ENCODE data around the gene SH3PXD2B. TPM values are rescaled to one million over a fixed set of nuclear protein-coding genes. Genes with fewer than 3 reads are reported as not detected.
"Not testable (repeated sequence)": the region's sequence is repeated elsewhere in the genome, so short reads cannot be mapped to it uniquely, and the experiment has no call there.

The SH3PXD2B gene
- total and polyA plus RNA-seq, 2 donors (not counting 1 experiment from before 2014, with no cell fraction given) = 12.6 to 21.1 TPM

DNA sequence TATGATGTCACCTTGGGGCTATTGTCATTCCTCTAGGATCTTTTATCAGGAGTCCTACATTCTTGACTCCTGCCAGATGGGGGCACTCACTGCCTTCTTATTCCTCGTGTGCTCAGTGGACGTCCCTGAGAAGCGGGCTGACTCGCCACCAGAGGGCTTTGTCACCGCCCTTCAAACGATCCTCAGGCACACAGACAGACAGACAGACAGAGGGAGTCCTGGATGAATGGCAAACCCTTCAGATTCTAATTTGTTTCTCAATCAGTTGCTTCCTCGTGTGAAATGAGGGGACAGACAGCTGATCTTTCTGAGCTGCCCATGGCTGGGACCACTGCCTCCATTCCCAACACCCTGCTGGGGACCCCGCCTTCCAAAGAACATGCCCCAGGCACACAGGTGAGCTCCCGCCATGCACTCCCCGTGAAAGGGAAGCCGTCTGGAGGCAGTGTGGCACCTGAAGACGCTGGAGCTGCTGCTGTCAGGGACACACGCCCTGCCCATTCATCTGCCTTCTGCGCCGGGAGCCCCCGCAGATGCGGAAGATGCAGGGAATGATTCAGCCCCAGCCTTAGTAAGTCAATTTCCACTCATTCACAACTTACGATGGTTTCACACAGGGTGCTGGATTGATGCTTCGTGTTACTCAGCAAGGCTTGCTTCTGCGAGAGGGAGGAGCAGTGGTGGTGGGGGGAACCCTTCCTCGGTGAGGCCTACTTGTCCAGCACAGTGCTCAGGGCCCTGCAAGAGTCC is 24.9 kb upstream of the SH3PXD2B start:
- Histone ChIP-seq H3K36me3 (ENCODE audit: control insufficient read depth, insufficient read depth, low read length) (no peaks in the 10 kb centered on the region), H3K9ac (ENCODE audit: insufficient read depth, low read length) (no peak overlapping the region), H3K79me2 (ENCODE audit: control insufficient read depth, insufficient read depth, low read length) (no peaks in the 10 kb centered on the region), H3K27me3 (ENCODE audit: control insufficient read depth, insufficient read depth, low read length) (peaks cover 3% of the 10 kb centered on the region), H3K4me3 (replicated peaks in 1 of 4; ENCODE audit: control extremely low read depth in 1 of 4, insufficient read depth in 1 of 4, low read depth in 3 of 4, low read length in 4 of 4) (no peak overlapping the region), H2AFZ (ENCODE audit: low read length) (no peak overlapping the region), H3K4me2 (ENCODE audit: extremely low read depth, insufficient read depth, low read length) (no peak overlapping the region), H3K9me3 (ENCODE audit: control insufficient read depth, insufficient read depth, low read depth, low read length) (no peaks in the 10 kb centered on the region), H4K20me1 (ENCODE audit: control insufficient read depth, extremely low read depth, insufficient read depth, low read length) (no peaks in the 10 kb centered on the region), H3K27ac (ENCODE audit: insufficient read depth, low read length) (no peak overlapping the region), H3K4me1 (ENCODE audit: control insufficient read depth, extremely low read depth, insufficient read depth, low read length) (no peaks in the 10 kb centered on the region)
- peak; percentile 81 to 91 for DNase-seq (ENCODE audit: low read depth in 2 of 2)
- TF ChIP-seq EZH2 (IDR thresholded peaks at IDR 0.05; ENCODE audit: low read length, missing control alignments) (no peak), CTCF (conservative IDR thresholded peaks at IDR 0.05 in 1 of 2, IDR thresholded peaks at IDR 0.05 in 1 of 2; ENCODE audit: low read depth in 1 of 2, low read length in 2 of 2) (peak; percentile 82 to 85)

GRCh38 chr5:172478695-172479033 is 24.3 kb upstream of the SH3PXD2B start:
- H3K4me3 ChIP-seq (replicated peaks in 1 of 4; ENCODE audit: control extremely low read depth in 1 of 4, insufficient read depth in 1 of 4, low read depth in 3 of 4, low read length in 4 of 4); H3K27ac ChIP-seq (ENCODE audit: insufficient read depth, low read length); H3K9ac ChIP-seq (ENCODE audit: insufficient read depth, low read length); H2AFZ ChIP-seq (ENCODE audit: low read length); H3K27me3 ChIP-seq (ENCODE audit: control insufficient read depth, insufficient read depth, low read length); H3K9me3 ChIP-seq (ENCODE audit: control insufficient read depth, insufficient read depth, low read depth, low read length); DNase-seq (ENCODE audit: low read depth in 2 of 2); H3K79me2 ChIP-seq (ENCODE audit: control insufficient read depth, insufficient read depth, low read length); H3K4me2 ChIP-seq (ENCODE audit: extremely low read depth, insufficient read depth, low read length); H3K36me3 ChIP-seq (ENCODE audit: control insufficient read depth, insufficient read depth, low read length); H4K20me1 ChIP-seq (ENCODE audit: control insufficient read depth, extremely low read depth, insufficient read depth, low read length); H3K4me1 ChIP-seq (ENCODE audit: control insufficient read depth, extremely low read depth, insufficient read depth, low read length): not testable (repeated sequence)

- DNase-seq (ENCODE audit: low read depth in 2 of 2) = peak in 1 of 2 donors; percentile 28
- no peak overlapping the region for H2AFZ ChIP-seq (ENCODE audit: low read length)
- TF ChIP-seq EZH2 (IDR thresholded peaks at IDR 0.05; ENCODE audit: low read length, missing control alignments) (no peak), CTCF (conservative IDR thresholded peaks at IDR 0.05 in 1 of 2, IDR thresholded peaks at IDR 0.05 in 1 of 2; ENCODE audit: low read depth in 1 of 2, low read length in 2 of 2) (no peak)
Observed at GRCh38 chr5:172478256-172478655, 23.9 kb upstream of the SH3PXD2B start.

More at GRCh38 chr5:172478256-172478655, 23.9 kb upstream of the SH3PXD2B start:
- no peaks in the 10 kb centered on the region for H4K20me1 ChIP-seq (ENCODE audit: control insufficient read depth, extremely low read depth, insufficient read depth, low read length)
- no peaks in the 10 kb centered on the region for H3K9me3 ChIP-seq (ENCODE audit: control insufficient read depth, insufficient read depth, low read depth, low read length)
- no peaks in the 10 kb centered on the region for H3K4me1 ChIP-seq (ENCODE audit: control insufficient read depth, extremely low read depth, insufficient read depth, low read length)
- no peak overlapping the region for H3K4me3 ChIP-seq (replicated peaks in 1 of 4; ENCODE audit: control extremely low read depth in 1 of 4, insufficient read depth in 1 of 4, low read depth in 3 of 4, low read length in 4 of 4)
- no peaks in the 10 kb centered on the region for H3K79me2 ChIP-seq (ENCODE audit: control insufficient read depth, insufficient read depth, low read length)
- H3K27ac ChIP-seq (ENCODE audit: insufficient read depth, low read length) = no peak overlapping the region
- H3K27me3 ChIP-seq (ENCODE audit: control insufficient read depth, insufficient read depth, low read length) = peaks cover 3% of the 10 kb centered on the region
- H3K9ac ChIP-seq (ENCODE audit: insufficient read depth, low read length) = no peak overlapping the region
- H3K4me2 ChIP-seq (ENCODE audit: extremely low read depth, insufficient read depth, low read length) = no peak overlapping the region
- no peaks in the 10 kb centered on the region for H3K36me3 ChIP-seq (ENCODE audit: control insufficient read depth, insufficient read depth, low read length)
